IMR-90 (cell line): ENCODE results near the gene WDR17.

Source experiments
- SMC3 ChIP-seq: fragments of 150-350 bp; IDR thresholded peaks from 2 replicates; pipeline ENCODE4 v1.6.1; 2016; ENCODE audit warnings: low read depth, mild to moderate bottlenecking, antibody characterized with exemption, low read length, moderate library complexity
- TF ChIP-seq, protein P1 (sequence below): fragments of 150-350 bp; IDR thresholded peaks from 2 replicates; pipeline ENCODE4 v1.6.1; 2017; ENCODE audit warnings: mild to moderate bottlenecking, antibody characterized with exemption, low read length, low read depth
- TF ChIP-seq, protein P2 (sequence below): conservative IDR thresholded peaks from 2 replicates; pipeline ENCODE4 v1.5.1; 2012; ENCODE audit warnings: mild to moderate bottlenecking, low read depth, low read length, improper control_type of control experiment
- TF ChIP-seq, protein P3 (sequence below): fragments of 150-350 bp; IDR thresholded peaks from 2 replicates; pipeline ENCODE4 v1.6.1; 2016; ENCODE audit warnings: low read depth, mild to moderate bottlenecking, low read length, moderate library complexity, borderline replicate concordance

DNA sequence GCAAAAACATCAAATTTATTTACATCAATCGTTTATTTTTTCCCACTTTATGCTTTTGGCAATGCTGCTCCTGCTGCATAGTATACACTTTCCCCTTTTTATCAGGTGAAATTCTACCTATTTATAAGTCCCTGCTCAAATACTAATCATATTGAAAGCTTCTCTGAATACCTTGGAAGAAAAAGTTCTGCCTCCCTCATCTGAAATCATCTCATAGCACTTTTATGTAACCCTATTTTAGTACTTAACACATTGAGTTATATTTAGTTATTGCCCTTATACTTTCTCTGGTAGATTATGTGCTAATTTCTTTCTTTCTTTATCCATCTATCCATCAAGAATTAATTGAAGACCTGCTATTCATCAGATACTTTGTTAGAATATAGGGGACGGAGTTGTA is 1.1 kb upstream of the WDR17 start:
- no peak for TF ChIP-seq SMC3
- TF ChIP-seq, protein P1, sequence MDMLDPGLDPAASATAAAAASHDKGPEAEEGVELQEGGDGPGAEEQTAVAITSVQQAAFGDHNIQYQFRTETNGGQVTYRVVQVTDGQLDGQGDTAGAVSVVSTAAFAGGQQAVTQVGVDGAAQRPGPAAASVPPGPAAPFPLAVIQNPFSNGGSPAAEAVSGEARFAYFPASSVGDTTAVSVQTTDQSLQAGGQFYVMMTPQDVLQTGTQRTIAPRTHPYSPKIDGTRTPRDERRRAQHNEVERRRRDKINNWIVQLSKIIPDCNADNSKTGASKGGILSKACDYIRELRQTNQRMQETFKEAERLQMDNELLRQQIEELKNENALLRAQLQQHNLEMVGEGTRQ = no peak
- TF ChIP-seq, protein P2, sequence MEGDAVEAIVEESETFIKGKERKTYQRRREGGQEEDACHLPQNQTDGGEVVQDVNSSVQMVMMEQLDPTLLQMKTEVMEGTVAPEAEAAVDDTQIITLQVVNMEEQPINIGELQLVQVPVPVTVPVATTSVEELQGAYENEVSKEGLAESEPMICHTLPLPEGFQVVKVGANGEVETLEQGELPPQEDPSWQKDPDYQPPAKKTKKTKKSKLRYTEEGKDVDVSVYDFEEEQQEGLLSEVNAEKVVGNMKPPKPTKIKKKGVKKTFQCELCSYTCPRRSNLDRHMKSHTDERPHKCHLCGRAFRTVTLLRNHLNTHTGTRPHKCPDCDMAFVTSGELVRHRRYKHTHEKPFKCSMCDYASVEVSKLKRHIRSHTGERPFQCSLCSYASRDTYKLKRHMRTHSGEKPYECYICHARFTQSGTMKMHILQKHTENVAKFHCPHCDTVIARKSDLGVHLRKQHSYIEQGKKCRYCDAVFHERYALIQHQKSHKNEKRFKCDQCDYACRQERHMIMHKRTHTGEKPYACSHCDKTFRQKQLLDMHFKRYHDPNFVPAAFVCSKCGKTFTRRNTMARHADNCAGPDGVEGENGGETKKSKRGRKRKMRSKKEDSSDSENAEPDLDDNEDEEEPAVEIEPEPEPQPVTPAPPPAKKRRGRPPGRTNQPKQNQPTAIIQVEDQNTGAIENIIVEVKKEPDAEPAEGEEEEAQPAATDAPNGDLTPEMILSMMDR = no peak
- TF ChIP-seq, protein P3, sequence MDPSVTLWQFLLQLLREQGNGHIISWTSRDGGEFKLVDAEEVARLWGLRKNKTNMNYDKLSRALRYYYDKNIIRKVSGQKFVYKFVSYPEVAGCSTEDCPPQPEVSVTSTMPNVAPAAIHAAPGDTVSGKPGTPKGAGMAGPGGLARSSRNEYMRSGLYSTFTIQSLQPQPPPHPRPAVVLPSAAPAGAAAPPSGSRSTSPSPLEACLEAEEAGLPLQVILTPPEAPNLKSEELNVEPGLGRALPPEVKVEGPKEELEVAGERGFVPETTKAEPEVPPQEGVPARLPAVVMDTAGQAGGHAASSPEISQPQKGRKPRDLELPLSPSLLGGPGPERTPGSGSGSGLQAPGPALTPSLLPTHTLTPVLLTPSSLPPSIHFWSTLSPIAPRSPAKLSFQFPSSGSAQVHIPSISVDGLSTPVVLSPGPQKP = no peak
